Stimulated activated naive CD8-positive, alpha-beta T cell treated with anti-CD3 and anti-CD28 coated beads, Interleukin-15, amount 100 ng/mL, for 72 hours (primary cell): ENCODE data around the gene UQCC2.

Source experiments
- ATAC-seq: fragments of 150-1000 bp; cut with Tn5 transposase; 2 replicates; pipeline ENCODE4 v1.10.0; 2021; ENCODE audit warnings: mild to moderate bottlenecking, moderate library complexity
- DNase-seq, 2 donors: peaks; one replicate each; pipeline ENCODE4 v3.0.0; 2021 to 2022
- H3K27ac Mint-ChIP-seq, 2 donors: one replicate each; pipeline ENCODE4 v1.8.0; 2022; ENCODE audit warnings: mild to moderate bottlenecking in 2 of 2, mixed read lengths in 2 of 2, moderate library complexity in 2 of 2
- H3K27me3 Mint-ChIP-seq: one replicate; pipeline ENCODE4 v1.8.0; 2022; ENCODE audit warnings: mixed read lengths
- H3K4me1 Mint-ChIP-seq: one replicate; pipeline ENCODE4 v1.8.0; 2022; ENCODE audit warnings: mild to moderate bottlenecking, mixed read lengths
- H3K4me3 Mint-ChIP-seq, 2 donors: one replicate each; pipeline ENCODE4 v1.8.0; 2022; ENCODE audit warnings: mild to moderate bottlenecking in 2 of 2, mixed read lengths in 2 of 2, moderate library complexity in 1 of 2
- H3K9me3 Mint-ChIP-seq, 2 donors: one replicate each; pipeline ENCODE4 v1.8.0; 2022; ENCODE audit warnings: mixed read lengths in 2 of 2

The UQCC2 gene

DNA sequence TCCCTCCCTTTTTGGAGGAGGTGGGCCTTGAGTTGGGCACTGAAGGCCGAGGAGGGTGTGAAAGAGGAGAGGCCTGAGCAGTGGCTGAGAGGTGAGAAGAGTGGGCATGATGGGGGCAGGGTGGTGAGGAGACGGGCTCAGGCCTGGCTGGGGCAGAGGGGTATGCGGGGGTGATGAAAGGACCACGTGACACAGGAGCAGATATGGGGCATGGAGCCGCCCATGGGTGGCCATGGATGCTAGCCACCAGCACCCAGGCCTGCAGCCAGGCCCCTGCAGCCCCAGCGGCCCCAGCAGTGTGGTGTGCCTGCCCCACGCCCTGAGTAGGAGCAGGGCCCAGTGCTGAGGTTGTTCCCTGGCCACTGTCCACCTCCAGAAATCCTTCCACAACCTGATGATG, 26.5 kb downstream of the UQCC2 start:
- no peak overlapping the region for H3K4me3 Mint-ChIP-seq
- ATAC-seq (no peak), DNase-seq (no peak)
- H3K27me3 Mint-ChIP-seq: no peaks in the 10 kb centered on the region
- peaks cover 18% of the 10 kb centered on the region for H3K4me1 Mint-ChIP-seq
- no peaks in the 10 kb centered on the region for H3K9me3 Mint-ChIP-seq
- H3K27ac Mint-ChIP-seq: no peak overlapping the region

GRCh38 chr6:33684428-33684896, 27.0 kb downstream of the UQCC2 start:
- Mint-ChIP-seq H3K4me3 (no peak overlapping the region), H3K4me1 (peaks cover 18% of the 10 kb centered on the region), H3K27me3 (no peaks in the 10 kb centered on the region), H3K9me3 (no peaks in the 10 kb centered on the region), H3K27ac (peak overlapping the region in 1 of 2 donors; percentile 96)
- DNase-seq (no peak), ATAC-seq (no peak)

DNA sequence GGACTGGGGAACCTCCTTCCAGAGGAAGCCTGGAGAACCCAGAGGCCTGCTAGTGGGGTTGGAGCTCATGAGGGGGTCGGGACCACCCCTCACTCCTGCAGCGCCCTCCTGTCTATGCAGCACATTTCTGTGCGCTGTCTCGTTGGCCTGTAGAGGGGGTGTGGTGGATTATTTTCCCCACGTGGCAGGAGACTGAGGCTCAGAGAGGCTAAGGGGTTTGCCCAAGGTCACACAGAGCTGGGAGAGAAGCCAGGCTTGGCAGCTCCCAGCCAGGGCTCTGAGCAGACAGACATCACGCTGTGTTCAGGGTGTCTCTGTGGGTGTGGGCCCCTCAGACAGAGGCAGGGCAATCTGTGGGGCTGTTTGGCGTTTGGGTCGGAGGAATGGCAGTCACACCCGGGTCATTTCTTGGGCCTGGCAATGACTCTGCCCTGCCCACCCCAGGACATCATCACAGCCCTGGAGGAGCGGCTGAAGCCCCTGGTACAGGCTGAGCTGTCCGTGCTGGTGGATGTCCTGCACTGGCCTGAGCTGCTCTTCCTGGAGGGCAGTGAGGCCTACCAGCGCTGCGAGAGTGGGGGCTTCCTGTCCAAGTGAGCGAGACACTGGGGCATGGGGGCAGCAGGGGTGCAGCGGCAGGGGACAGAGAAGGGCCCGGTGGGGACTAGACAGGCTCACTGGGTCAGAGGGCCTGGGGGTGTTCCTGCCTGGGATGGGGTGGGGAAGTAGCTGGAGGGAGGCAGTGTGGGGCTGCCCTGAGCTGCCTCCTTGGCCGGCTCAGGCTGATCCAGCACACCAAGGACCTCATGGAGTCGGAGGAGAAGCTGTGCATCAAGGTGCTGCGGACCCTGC, 27.7 kb downstream of the UQCC2 start:
- ATAC-seq: peak; percentile 11
- peak overlapping the region; percentile 87 to 96 for H3K27ac Mint-ChIP-seq

GRCh38 chr6:33683051-33683571, 28.4 kb downstream of the UQCC2 start:
- DNase-seq: peak in 1 of 2 donors; percentile 31
- Mint-ChIP-seq H3K4me3 (no peak overlapping the region), H3K9me3 (no peaks in the 10 kb centered on the region), H3K4me1 (peaks cover 18% of the 10 kb centered on the region), H3K27me3 (no peaks in the 10 kb centered on the region), H3K27ac (peak overlapping the region; percentile 87 to 96)
- ATAC-seq: peak; percentile 55

More for the DNA sequence above, 27.7 kb downstream of the UQCC2 start:
- Mint-ChIP-seq H3K4me3 (no peak overlapping the region), H3K4me1 (peaks cover 18% of the 10 kb centered on the region), H3K9me3 (no peaks in the 10 kb centered on the region), H3K27me3 (no peaks in the 10 kb centered on the region)
- DNase-seq: no peak

- Mint-ChIP-seq H3K4me3 (no peak overlapping the region), H3K27ac (no peak overlapping the region), H3K9me3 (no peaks in the 10 kb centered on the region), H3K27me3 (no peaks in the 10 kb centered on the region), H3K4me1 (peaks cover 18% of the 10 kb centered on the region)
- ATAC-seq (no peak), DNase-seq (no peak)
These were observed 29.2 kb downstream of the UQCC2 start for GRCh38 chr6:33682341-33682740.

DNA sequence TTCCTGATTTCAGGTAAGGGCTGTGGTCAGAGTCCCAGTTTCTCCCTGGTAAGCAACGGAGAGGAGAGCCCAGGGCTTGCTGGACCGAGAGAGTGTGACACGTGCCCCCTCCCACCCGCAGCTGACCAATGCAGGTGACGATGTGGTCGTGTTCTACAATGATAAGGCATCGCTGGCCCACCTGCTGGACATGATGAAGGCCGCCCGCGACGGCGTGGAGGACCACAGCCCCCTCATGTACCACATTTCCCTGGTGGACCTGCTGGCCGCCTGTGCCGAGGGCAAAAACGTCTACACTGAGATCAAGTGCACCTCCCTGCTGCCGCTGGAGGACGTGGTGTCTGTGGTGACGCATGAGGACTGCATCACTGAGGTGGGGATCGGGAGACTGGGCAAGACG, 31.7 kb downstream of the UQCC2 start:
- ATAC-seq (no peak), DNase-seq (no peak)
- peak overlapping the region in 1 of 2 donors; percentile 60 for H3K27ac Mint-ChIP-seq
- H3K27me3 Mint-ChIP-seq: no peaks in the 10 kb centered on the region
- H3K4me1 Mint-ChIP-seq: peaks cover 18% of the 10 kb centered on the region
- no peak overlapping the region for H3K4me3 Mint-ChIP-seq
- no peaks in the 10 kb centered on the region for H3K9me3 Mint-ChIP-seq

DNA sequence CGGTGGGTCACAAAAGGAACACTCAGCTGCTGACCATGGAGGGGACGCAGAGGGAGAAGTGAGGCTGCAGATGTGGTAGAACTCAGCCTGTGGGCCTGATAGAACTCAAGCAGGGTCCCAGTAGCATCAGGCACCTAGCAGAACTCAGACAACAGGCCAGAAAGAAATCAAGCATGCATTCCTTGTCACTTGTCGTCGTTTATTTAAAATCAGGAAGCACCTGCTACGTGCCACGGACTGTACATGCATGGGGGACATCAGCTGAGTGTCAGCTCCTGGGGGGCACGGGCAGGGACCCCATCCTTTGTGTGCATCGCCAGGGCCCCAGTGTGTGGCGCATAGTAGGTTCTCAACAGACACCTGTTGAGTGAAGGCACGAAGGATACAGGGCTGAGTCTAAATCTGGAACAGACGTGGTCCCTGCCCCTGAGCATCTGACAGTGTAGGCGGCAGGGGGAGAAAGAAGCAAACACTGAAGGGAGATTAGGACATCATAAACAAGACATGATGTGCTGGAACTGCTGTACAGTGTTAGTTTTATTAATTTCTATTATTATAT, 32.5 kb downstream of the UQCC2 start:
- H3K27me3 Mint-ChIP-seq: no peaks in the 10 kb centered on the region
- H3K4me3 Mint-ChIP-seq: no peak overlapping the region
- no peak for DNase-seq
- ATAC-seq: no peak
- no peaks in the 10 kb centered on the region for H3K9me3 Mint-ChIP-seq
- no peak overlapping the region for H3K27ac Mint-ChIP-seq
- peaks cover 18% of the 10 kb centered on the region for H3K4me1 Mint-ChIP-seq

DNA sequence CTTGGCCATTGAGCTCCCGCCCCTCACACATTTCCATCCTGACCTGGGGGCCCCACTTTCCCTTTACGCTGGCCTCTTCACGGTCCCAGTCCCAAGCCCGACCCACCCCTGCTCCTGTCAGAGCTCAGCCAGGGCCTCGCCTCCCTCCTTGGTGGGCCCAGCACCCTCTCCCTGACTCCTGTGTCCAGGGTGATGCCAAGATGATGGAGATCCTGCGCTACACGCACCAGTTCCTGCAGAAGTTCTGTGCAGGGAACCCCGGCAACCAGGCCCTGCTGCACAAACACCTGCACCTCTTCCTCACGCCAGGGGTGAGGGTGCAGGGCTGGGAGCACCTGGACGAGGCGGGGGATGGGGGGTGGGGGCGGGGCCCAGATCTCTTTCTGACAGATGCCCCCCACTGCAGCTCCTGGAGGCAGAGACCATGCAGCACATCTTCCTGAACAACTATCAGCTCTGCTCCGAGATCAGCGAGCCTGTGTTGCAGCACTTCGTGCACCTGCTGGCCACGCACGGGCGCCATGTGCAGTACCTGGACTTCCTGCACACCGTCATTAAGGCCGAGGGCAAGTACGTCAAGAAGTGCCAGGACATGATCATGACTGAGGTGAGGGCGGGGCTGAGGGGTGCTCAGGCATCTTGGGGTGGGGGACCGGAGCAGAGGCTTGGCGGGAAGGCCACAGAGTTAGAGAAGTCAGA, 33.1 kb downstream of the UQCC2 start:
- no peak for DNase-seq
- H3K27ac Mint-ChIP-seq: no peak overlapping the region
- no peak overlapping the region for H3K4me3 Mint-ChIP-seq
- ATAC-seq: no peak
- no peaks in the 10 kb centered on the region for H3K9me3 Mint-ChIP-seq
- H3K4me1 Mint-ChIP-seq: peaks cover 13% of the 10 kb centered on the region
- no peaks in the 10 kb centered on the region for H3K27me3 Mint-ChIP-seq

GRCh38 chr6:33677689-33678088, 33.8 kb downstream of the UQCC2 start:
- H3K4me3 Mint-ChIP-seq: no peak overlapping the region
- DNase-seq: no peak
- H3K27me3 Mint-ChIP-seq: no peaks in the 10 kb centered on the region
- H3K9me3 Mint-ChIP-seq: no peaks in the 10 kb centered on the region
- peak overlapping the region in 1 of 2 donors; percentile 49 for H3K27ac Mint-ChIP-seq
- H3K4me1 Mint-ChIP-seq: peaks cover 6% of the 10 kb centered on the region
- no peak for ATAC-seq

GRCh38 chr6:33677143-33677660, 34.3 kb downstream of the UQCC2 start:
- H3K9me3 Mint-ChIP-seq: no peaks in the 10 kb centered on the region
- H3K27me3 Mint-ChIP-seq: no peaks in the 10 kb centered on the region
- DNase-seq (no peak), ATAC-seq (no peak)
- H3K4me3 Mint-ChIP-seq: no peak overlapping the region
- no peak overlapping the region for H3K27ac Mint-ChIP-seq
- H3K4me1 Mint-ChIP-seq: peaks cover under 1% of the 10 kb centered on the region

GRCh38 chr6:33676416-33677142, 34.9 kb downstream of the UQCC2 start:
- H3K9me3 Mint-ChIP-seq: no peaks in the 10 kb centered on the region
- ATAC-seq: no peak
- peak overlapping the region in 1 of 2 donors; percentile 77 for H3K27ac Mint-ChIP-seq
- no peaks in the 10 kb centered on the region for H3K27me3 Mint-ChIP-seq
- no peaks in the 10 kb centered on the region for H3K4me1 Mint-ChIP-seq
- DNase-seq: no peak
- H3K4me3 Mint-ChIP-seq: no peak overlapping the region

- ATAC-seq: no peak
- no peak overlapping the region for H3K4me3 Mint-ChIP-seq
- H3K4me1 Mint-ChIP-seq: no peaks in the 10 kb centered on the region
- no peaks in the 10 kb centered on the region for H3K9me3 Mint-ChIP-seq
- no peak for DNase-seq
- no peak overlapping the region for H3K27ac Mint-ChIP-seq
- H3K27me3 Mint-ChIP-seq: no peaks in the 10 kb centered on the region
These were observed 35.5 kb downstream of the UQCC2 start for GRCh38 chr6:33675968-33676367.

DNA sequence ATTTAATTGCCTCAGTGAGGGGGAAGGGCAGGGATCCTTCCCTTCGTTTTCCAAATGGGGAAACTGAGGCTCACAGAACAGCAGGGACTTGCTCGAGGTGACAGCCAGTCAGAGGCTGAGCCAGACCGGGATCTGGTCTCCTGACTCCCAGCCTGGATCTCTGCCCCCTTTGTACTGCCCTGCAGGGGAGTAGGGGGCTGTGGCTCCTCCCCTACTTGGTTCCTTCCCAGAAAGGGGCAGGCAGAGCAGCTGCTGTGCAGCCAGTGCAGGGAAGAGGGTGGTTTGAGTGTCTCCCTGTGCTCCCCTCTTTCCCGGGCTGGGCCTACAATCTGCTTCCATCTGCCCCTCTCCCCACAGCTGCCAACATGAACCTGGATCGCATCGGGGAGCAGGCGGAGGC, 37.6 kb downstream of the UQCC2 start:
- DNase-seq (no peak), ATAC-seq (no peak)
- no peaks in the 10 kb centered on the region for H3K4me1 Mint-ChIP-seq
- H3K9me3 Mint-ChIP-seq: no peaks in the 10 kb centered on the region
- H3K27ac Mint-ChIP-seq: no peak overlapping the region
- H3K27me3 Mint-ChIP-seq: no peaks in the 10 kb centered on the region
- no peak overlapping the region for H3K4me3 Mint-ChIP-seq

DNA sequence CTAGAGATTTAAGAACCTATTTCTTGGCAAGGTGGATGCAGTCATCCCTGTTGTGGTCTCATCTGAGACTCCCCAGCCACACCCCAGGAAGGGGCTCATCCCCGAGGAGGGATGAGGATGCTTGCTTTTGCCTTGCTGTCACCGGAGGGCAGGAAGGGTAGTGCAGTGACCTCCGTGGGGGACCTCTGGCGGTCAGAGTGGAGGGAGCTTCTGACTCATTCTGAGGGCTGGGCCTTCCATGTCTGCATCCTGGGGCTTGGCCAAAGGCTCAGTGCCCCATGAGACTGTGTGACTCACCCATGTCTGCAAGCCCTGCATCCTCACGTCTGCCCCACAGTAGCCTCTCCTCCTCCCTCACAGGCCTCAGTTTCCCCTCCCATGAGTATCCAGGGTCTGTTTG, 38.7 kb downstream of the UQCC2 start:
- DNase-seq (no peak), ATAC-seq (no peak)
- no peaks in the 10 kb centered on the region for H3K4me1 Mint-ChIP-seq
- H3K27me3 Mint-ChIP-seq: no peaks in the 10 kb centered on the region
- no peaks in the 10 kb centered on the region for H3K9me3 Mint-ChIP-seq
- no peak overlapping the region for H3K4me3 Mint-ChIP-seq
- no peak overlapping the region for H3K27ac Mint-ChIP-seq

DNA sequence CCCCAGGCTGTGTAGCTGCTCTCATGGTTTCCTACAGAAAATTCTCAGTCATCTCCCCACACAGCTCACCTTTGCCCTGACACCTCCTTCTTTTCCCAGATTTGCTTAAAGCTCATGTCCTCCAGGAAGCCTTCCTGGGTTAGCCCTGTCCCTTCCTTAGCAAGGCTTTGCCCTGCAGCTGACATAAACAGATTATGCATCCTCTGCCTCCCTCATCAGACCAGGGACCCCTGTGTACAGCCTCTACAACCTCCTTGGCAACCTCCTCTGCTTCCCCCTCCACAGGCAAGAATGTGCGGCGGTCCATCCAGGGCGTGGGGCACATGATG, 39.8 kb downstream of the UQCC2 start:
- DNase-seq (no peak), ATAC-seq (no peak)
- no peaks in the 10 kb centered on the region for H3K9me3 Mint-ChIP-seq
- H3K4me1 Mint-ChIP-seq: no peaks in the 10 kb centered on the region
- H3K27ac Mint-ChIP-seq: no peak overlapping the region
- no peak overlapping the region for H3K4me3 Mint-ChIP-seq
- no peaks in the 10 kb centered on the region for H3K27me3 Mint-ChIP-seq
